Bronchial epithelial cell (primary cell): ENCODE data around the gene KRT15. TPM values are rescaled to one million over a fixed set of nuclear protein-coding genes. Genes with fewer than 3 reads are reported as not detected.
"Not testable (repeated sequence)": the region's sequence is repeated elsewhere in the genome, so short reads cannot be mapped to it uniquely, and the experiment has no call there.

Experiments
- DNase-seq: peaks from one replicate; pipeline ENCODE4 v3.0.0-alpha.2; 2010; ENCODE audit warnings: low read depth
- FAIRE-seq: peaks from 2 replicates; lab custom pipeline; 2011; peaks lifted over from hg19 to GRCh38; lab: Jason Lieb, UNC
- H3K27me3 ChIP-seq: 2 replicates; pipeline ENCODE4 v1.5.1; 2011; ENCODE audit warnings: low read length; ENCODE audit not compliant: control insufficient read depth, insufficient read depth
- H3K36me3 ChIP-seq: 2 replicates; pipeline ENCODE4 v1.5.1; 2011; ENCODE audit warnings: low read length; ENCODE audit not compliant: control insufficient read depth, insufficient read depth
- H3K4me3 ChIP-seq: 2 replicates; pipeline ENCODE4 v1.5.1; 2011; ENCODE audit warnings: mild to moderate bottlenecking, low read depth, low read length, control low read depth
- total RNA-seq: library from RNA; depleted of rRNA; stranded (reverse); fragments of >200 nt; gene quantifications from 2 replicates; pipeline ENCODE4 v1.2.1, GENCODE V29; 2014
- TF ChIP-seq, protein P1 (sequence below): IDR thresholded peaks from 2 replicates; pipeline ENCODE4 v1.5.1; 2011; ENCODE audit warnings: mild to moderate bottlenecking, moderate library complexity, low read length, control low read depth, inconsistent platforms; ENCODE audit not compliant: insufficient read depth, severe bottlenecking

The KRT15 gene
- total RNA-seq, 1 donor from 2014 or later, result 67.9 TPM

DNA sequence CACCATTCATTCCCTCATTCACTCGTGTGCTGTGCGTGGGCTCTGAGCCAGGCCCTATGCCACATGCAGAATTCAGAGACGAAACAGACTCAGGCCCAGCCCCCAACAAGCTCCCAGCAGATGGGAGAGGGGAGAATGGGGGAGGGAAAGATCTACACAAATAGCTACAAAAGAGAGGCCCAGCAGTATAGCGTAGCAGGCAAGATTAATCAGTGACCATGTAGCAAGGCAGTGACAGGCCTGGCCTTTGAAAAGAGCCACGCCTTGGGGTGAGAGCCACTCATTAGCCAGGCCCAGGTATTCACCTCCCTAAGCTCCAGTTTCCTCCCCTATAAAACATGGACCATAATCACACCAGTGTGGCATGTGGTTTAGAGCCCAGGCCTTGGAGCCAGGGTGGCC is 25.8 kb upstream of the KRT15 start:
- H3K4me3 ChIP-seq, result no peak overlapping the region

DNA sequence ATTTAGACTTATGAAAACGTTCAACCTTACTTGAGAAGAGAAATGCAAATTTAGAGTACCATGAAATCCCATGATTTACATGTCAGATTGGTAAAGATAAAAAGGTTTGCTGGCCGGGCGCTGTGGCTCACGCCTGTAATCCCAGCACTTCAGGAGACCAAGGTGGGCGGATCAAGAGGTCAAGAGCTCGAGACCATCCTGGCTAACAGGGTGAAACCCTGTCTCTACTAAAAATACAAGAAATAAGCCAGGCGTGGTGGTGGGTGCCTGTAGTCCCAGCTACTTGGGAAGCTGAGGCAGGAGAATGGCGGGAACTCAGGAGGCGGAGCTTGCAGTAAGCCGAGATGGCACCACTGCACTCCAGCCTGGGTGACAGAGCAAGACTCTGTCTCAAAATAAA is 24.1 kb upstream of the KRT15 start:
- not testable (repeated sequence) for FAIRE-seq, DNase-seq, H3K4me3 ChIP-seq, H3K36me3 ChIP-seq, H3K27me3 ChIP-seq

More for the DNA sequence above, 25.8 kb upstream of the KRT15 start:
- TF ChIP-seq, protein P1, sequence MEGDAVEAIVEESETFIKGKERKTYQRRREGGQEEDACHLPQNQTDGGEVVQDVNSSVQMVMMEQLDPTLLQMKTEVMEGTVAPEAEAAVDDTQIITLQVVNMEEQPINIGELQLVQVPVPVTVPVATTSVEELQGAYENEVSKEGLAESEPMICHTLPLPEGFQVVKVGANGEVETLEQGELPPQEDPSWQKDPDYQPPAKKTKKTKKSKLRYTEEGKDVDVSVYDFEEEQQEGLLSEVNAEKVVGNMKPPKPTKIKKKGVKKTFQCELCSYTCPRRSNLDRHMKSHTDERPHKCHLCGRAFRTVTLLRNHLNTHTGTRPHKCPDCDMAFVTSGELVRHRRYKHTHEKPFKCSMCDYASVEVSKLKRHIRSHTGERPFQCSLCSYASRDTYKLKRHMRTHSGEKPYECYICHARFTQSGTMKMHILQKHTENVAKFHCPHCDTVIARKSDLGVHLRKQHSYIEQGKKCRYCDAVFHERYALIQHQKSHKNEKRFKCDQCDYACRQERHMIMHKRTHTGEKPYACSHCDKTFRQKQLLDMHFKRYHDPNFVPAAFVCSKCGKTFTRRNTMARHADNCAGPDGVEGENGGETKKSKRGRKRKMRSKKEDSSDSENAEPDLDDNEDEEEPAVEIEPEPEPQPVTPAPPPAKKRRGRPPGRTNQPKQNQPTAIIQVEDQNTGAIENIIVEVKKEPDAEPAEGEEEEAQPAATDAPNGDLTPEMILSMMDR, result no peak
- no peaks in the 10 kb centered on the region for H3K27me3 ChIP-seq
- no peaks in the 10 kb centered on the region for H3K36me3 ChIP-seq
- no peak for DNase-seq
- FAIRE-seq, result no peak

DNA sequence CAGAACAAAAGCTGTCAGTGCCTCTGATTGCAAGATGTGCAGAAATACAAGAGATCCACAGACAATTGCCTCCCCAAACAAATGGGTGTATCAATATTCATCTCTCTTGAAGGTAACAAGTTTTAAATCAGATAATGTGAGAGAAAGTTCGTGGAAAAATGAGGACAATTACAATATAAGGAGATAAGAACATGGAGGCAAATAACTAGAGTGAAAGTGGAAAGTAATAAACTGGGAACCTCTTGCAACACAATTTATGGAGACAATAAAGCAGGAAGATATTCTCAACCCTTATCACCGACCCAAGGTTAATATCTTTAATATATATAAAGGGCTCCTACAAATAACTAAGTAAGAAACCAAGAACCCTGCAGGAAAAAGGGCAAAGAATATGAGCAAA is 23.7 kb upstream of the KRT15 start:
- H3K36me3 ChIP-seq, result no peaks in the 10 kb centered on the region
- H3K4me3 ChIP-seq, result no peak overlapping the region
- TF ChIP-seq, protein P1, result no peak
- no peaks in the 10 kb centered on the region for H3K27me3 ChIP-seq
- DNase-seq (no peak), FAIRE-seq (no peak)

DNA sequence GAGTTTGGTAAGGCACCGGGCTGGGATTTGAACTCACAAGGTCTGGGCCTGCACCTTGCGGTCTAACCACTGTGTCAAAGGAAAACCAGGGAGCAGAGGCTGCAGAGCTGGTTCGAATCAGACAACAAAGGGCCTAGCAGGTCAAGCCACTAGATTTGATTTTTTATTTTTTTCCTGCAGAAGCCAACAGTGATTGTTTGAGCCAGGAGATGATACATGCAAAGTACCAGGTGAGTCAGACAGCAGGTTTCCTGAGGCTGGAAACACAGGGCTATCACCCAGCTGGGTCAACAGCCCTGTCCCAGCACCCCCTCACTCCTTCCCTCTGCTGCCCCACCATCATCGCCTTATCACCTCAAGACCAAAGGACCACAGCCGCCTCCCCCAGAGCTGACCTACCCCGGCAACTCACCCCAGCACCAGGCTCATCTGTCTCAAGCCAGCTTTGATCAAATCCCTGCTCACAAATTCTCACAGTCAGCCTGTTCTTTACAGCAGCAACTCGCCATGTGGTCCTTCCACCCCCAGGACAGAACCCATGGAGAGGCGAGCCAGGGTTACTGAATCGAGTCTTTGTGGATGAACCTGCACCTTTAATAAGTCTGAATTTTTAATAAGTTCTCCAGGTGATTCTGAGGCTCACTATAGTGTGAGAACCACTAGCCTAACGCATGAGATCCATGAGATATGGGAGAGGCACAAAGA is 22.4 kb upstream of the KRT15 start:
- Histone ChIP-seq H3K27me3 (no peaks in the 10 kb centered on the region), H3K36me3 (no peaks in the 10 kb centered on the region), H3K4me3 (no peak overlapping the region)
- TF ChIP-seq, protein P1, result no peak
- no peak for FAIRE-seq
- DNase-seq, result peak; percentile 76

DNA sequence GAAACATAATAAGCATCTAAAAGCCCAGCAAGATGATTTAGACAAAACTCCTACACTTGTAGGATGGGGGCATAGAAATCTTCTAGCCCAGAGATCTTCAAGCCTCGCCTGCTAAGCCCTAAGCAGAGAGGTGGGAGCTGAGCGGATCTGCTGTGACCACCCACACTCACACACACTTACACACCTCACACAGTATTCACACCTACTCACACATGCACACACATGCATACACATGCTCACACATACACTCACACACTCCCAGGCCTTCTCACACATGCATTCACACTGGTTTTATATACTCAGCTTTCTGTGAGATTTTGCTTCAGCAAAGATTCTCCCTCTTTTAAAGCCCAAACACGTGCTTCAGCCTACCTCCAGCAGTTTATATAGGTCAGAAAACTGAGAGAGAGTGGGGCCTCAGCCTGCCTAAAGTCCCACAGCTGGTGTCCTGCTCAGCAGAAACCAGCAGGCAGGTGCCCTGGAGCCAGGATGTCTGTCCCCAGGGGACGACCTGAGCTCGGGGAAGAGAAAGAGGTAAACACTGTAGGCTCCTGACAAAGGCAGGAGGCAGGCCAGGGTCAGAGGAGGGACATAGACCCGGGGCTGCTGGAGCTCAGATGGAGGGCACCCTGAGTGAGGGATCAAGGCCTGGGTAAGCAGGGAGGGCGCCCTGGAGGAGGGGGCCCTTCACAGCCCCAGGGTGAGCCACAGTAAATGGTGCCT is 21.4 kb upstream of the KRT15 start:
- FAIRE-seq, result no peak
- Histone ChIP-seq H3K4me3 (no peak overlapping the region), H3K27me3 (no peaks in the 10 kb centered on the region), H3K36me3 (no peaks in the 10 kb centered on the region)
- TF ChIP-seq, protein P1, result no peak
- DNase-seq, result no peak

DNA sequence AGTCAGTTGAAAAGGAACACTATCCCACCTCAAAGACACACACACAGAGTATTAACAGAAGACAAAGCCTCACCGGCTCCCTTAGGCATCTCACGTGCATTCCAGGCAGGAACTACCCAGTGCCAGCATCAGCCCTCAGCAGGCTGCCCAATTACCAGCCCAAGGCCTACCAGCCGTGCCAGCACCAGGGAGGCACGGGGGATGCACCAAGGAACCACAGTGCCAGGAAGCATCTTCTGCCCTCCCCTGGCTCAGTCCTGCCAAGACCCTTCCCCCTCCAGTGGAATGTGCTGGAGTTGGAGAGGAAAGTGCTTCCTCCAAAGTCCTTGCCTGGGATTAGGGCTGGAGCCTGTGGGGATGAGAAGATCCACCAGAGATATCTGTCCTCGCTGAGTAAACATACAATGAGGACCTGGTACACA is 20.4 kb upstream of the KRT15 start:
- Histone ChIP-seq H3K36me3 (no peaks in the 10 kb centered on the region), H3K4me3 (no peak overlapping the region), H3K27me3 (no peaks in the 10 kb centered on the region)
- DNase-seq (no peak), FAIRE-seq (no peak)
- TF ChIP-seq, protein P1, result no peak
